Right cardiac atrium (tissue), 5 donors: ENCODE data around the gene ZNF408. TPM values are rescaled to one million over a fixed set of nuclear protein-coding genes. Genes with fewer than 3 reads are reported as not detected.

Source experiments
- ATAC-seq, 2 donors: fragments of 200-7000 bp; cut with Tn5 transposase; one replicate each; pipeline versions ENCODE4 v1.8.0 to v1.9.1; 2020; ENCODE audit warnings: moderate library complexity in 2 of 2, mild to moderate bottlenecking in 1 of 2
- DNase-seq, 3 donors: peaks; one replicate each; pipeline ENCODE4 v3.0.0-alpha.2; 2020
- H3K27ac ChIP-seq: one replicate; pipeline ENCODE4 v1.5.1; 2013; ENCODE audit warnings: mild to moderate bottlenecking, low read length, control low read depth, moderate library complexity
- H3K27me3 ChIP-seq: one replicate; pipeline ENCODE4 v1.6.1; 2013; ENCODE audit not compliant: control insufficient read depth, insufficient read depth
- H3K4me1 ChIP-seq: one replicate; pipeline ENCODE4 v1.6.1; 2013; ENCODE audit warnings: low read length; ENCODE audit not compliant: control insufficient read depth, insufficient read depth
- H3K4me3 ChIP-seq: one replicate; pipeline ENCODE4 v1.5.1; 2013; ENCODE audit warnings: low read length, control low read depth
- H3K9me3 ChIP-seq: one replicate; pipeline ENCODE4 v1.6.1; 2013; ENCODE audit warnings: low read length; ENCODE audit not compliant: control insufficient read depth
- WGBS: extraction: QIAGEN DNeasy Blood & Tissue Kit; methylation state at CpG from one replicate; pipeline ENCODE4 v1.1.7; 2013; 5-methylcytosine and 5-hydroxymethylcytosine counted together
- intact Hi-C, 4 donors: fragments of 100-400 bp; cut with DNase I; formaldehyde crosslinking; loops; one replicate each; pipeline versions ENCODE4 v1.11.0 to v1.14.0; 2022 to 2023
- polyA plus RNA-seq: library from polyadenylated mRNA; stranded (reverse); fragments of 200-250 nt; gene quantifications from one replicate; pipeline ENCODE4 v1.2.3, GENCODE V29; 2013
- total RNA-seq, 4 donors: library from RNA; stranded (reverse); fragmentation: NEBNext Ultra II Directional; extraction: Animal tissue kit (Norgen Biotek cat#: 25700); gene quantifications; one replicate each; pipeline ENCODE4 v1.2.1, GENCODE V29; 2021
- donor health status: healthy with polysubstance abuse.
- donor health status: DM: no; HTN: yes; CAD: no.
- donor health status: DM: no; HTN: no; CAD: no.
- donor health status: DM: no; HTN: yes; CAD: no; lungs with severe emphysema.
- donor health status: DM: yes; HTN: yes; CAD: no.

The ZNF408 gene
- total and polyA plus RNA-seq, 5 donors = 5.8 to 8.8 (median 6.5) TPM

GRCh38 chr11:46675949-46676348, 24.9 kb upstream of the ZNF408 start:
- 84% methylated on average over 7 of the region's 7 CpGs for WGBS
- no peaks in the 10 kb centered on the region for H3K27me3 ChIP-seq
- H3K9me3 ChIP-seq = no peaks in the 10 kb centered on the region
- H3K4me1 ChIP-seq = peaks cover 17% of the 10 kb centered on the region
- no peak for ATAC-seq
- intact Hi-C loops = no loop called here
- no peak overlapping the region for H3K4me3 ChIP-seq
- H3K27ac ChIP-seq = peak overlapping the region; percentile 96
- peak in 1 of 3 donors; percentile 53 for DNase-seq

GRCh38 chr11:46676436-46677158, 24.2 kb upstream of the ZNF408 start:
- H3K4me1 ChIP-seq = peaks cover 17% of the 10 kb centered on the region
- intact Hi-C loops = no loop called here

DNA sequence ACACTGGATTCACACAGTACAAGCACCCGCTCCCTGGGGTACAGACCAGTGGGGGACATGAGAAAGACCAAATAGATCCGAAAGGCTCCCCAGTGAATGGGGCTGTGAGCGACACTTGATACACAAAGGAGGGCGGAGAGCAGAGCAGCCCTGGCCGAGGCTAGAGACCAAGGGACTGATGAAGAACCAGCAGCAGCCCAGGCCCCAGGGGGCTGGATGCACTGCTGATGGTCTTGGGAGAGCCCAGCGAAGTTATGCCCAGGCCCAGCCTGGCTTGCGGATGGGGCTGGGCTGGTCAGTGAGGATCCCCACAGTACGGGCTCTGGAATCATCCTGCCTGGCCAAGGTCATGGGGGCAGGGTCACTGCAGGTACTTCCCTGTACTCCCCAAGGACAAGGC, 23.7 kb upstream of the ZNF408 start:
- 75% methylated on average over 8 of the region's 8 CpGs for WGBS
- no peak overlapping the region for H3K4me3 ChIP-seq
- no peaks in the 10 kb centered on the region for H3K27me3 ChIP-seq
- peaks cover 17% of the 10 kb centered on the region for H3K4me1 ChIP-seq
- intact Hi-C loops = no loop called here
- peak overlapping the region; percentile 10 for H3K27ac ChIP-seq
- ATAC-seq = no peak
- peak in 1 of 3 donors; percentile 72 for DNase-seq
- H3K9me3 ChIP-seq = no peaks in the 10 kb centered on the region

More at GRCh38 chr11:46676436-46677158, 24.2 kb upstream of the ZNF408 start:
- H3K27ac ChIP-seq = peak overlapping the region; percentile 29
- 64% methylated on average over 15 of the region's 15 CpGs for WGBS
- DNase-seq = peak in 2 of 3 donors; percentile 72 to 73
- no peaks in the 10 kb centered on the region for H3K27me3 ChIP-seq
- no peaks in the 10 kb centered on the region for H3K9me3 ChIP-seq
- ATAC-seq = no peak
- no peak overlapping the region for H3K4me3 ChIP-seq

DNA sequence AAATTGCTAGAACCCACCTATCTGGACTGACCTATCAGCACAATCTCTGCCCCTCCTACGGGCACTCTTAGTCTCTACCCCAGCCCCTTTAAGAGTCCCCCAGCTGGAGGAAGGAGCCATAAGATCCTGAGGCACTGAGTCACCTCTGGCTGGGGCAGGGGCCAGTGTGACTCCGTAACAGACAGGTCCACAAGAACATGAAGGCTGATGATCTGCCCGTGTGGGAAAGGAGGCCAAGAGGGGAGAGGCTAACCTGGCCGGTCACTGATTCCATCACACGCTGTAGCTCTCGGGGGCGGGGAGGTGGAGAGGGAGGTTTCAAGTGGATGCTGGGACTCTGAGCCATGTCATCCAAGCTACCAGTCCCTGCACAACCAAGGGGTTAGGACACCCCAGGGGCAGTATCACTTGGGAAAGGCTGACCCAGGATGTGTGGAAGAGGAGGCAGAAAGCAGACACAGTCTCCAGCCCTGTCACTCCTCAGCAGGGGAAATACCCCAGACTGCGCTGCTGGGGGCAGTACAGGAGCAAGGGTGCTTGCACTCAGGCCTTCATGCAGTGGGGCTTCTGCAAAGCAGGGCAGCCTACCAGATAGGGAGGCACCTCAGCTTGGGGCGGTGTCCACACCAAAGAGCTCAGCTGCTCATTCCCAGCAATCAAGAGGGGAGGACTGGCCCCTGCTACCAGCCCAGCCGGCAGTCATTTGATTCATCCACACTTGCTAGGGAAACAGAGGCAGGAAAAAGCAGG, 22.7 kb upstream of the ZNF408 start:
- no peak overlapping the region for H3K4me3 ChIP-seq
- ATAC-seq (no peak), DNase-seq (peak in 1 of 3 donors; percentile 45)
- WGBS = 80% methylated on average over 10 of the region's 10 CpGs
- no peaks in the 10 kb centered on the region for H3K9me3 ChIP-seq
- H3K4me1 ChIP-seq = peaks cover 17% of the 10 kb centered on the region
- H3K27ac ChIP-seq = no peak overlapping the region
- intact Hi-C loops = no loop called here
- no peaks in the 10 kb centered on the region for H3K27me3 ChIP-seq

DNA sequence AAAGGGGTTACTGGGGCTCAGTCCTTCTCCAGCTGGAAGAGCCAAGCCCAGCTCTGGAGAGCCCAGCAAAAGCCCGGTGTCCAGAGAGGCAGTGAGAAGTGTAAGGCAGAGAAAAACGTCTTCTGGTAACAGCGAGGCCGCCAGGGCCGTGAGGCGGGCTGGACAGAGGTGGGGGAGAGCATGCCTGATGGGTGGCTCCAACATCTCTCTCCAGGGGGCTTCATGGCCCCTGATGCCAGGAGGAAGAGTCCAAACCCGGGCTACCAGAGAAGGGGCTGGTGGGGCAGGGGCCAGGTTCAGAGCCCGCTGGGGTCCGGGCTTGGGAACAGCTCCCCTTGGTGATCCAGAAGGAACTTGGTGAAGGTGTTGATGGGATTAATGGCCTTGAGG, 22.1 kb upstream of the ZNF408 start:
- DNase-seq (peak in 1 of 3 donors; percentile 25), ATAC-seq (no peak)
- no peak overlapping the region for H3K4me3 ChIP-seq
- 91% methylated on average over 9 of the region's 9 CpGs for WGBS
- no peaks in the 10 kb centered on the region for H3K27me3 ChIP-seq
- no peaks in the 10 kb centered on the region for H3K9me3 ChIP-seq
- peaks cover 17% of the 10 kb centered on the region for H3K4me1 ChIP-seq
- intact Hi-C loops = no loop called here
- H3K27ac ChIP-seq = no peak overlapping the region

DNA sequence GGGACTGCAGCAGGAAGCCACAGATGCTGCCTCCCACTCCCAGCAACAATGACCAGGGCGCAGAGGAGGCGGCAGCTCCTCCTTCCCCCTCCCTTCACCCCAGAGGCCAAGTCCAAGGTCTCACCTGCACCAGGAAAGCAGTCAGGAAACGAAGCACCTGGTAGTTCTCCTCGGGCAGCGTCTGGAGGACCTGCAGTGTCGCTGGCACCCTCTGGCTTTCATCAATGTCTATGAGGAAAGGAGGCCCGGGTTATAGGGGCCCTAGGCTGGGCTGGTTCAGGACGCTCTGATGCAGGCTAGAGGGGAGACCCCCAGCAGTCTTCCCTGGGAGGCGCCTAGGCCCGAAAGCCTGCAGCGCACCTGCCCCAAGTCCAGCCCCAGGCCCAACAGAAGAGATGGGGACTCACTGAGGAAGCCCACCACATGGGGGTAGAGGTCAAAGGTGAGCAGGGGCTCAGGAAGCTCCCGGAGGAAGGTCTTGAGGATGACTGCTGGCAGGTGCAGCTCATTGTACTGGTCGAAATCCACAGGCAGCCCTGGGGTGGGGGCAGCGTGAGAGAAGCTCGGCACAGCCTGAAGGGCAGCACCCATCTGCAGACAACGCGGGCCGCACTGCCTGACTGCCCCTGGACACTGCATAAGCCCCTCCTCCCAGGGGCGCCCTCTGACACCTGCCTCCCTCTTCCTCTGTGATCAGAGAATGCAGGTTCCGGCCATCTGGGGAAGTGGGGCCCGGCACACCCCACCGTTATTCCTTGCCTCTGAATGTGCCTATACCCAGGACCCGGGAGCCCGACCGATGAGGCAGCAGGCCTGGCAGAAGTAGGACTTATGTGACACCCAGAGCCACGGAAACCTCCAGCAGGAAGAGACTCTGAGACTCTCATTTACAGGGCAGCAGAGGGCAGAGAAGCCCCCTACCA, 21.3 kb upstream of the ZNF408 start:
- ATAC-seq (no peak), DNase-seq (peak in 1 of 3 donors; percentile 43)
- H3K9me3 ChIP-seq = no peaks in the 10 kb centered on the region
- 89% methylated on average over 26 of the region's 26 CpGs for WGBS
- peaks cover 17% of the 10 kb centered on the region for H3K4me1 ChIP-seq
- H3K4me3 ChIP-seq = no peak overlapping the region
- no peaks in the 10 kb centered on the region for H3K27me3 ChIP-seq
- intact Hi-C loops = no loop called here
- H3K27ac ChIP-seq = no peak overlapping the region

- Histone ChIP-seq H3K27ac (no peak overlapping the region), H3K4me1 (peaks cover 11% of the 10 kb centered on the region), H3K9me3 (no peaks in the 10 kb centered on the region), H3K27me3 (no peaks in the 10 kb centered on the region), H3K4me3 (no peak overlapping the region)
- 89% methylated on average over 21 of the region's 21 CpGs for WGBS
- no peak for ATAC-seq
- intact Hi-C loops = no loop called here
- peak in 1 of 3 donors; percentile 40 for DNase-seq
Measured at GRCh38 chr11:46680164-46680760, 20.6 kb upstream of the ZNF408 start.

DNA sequence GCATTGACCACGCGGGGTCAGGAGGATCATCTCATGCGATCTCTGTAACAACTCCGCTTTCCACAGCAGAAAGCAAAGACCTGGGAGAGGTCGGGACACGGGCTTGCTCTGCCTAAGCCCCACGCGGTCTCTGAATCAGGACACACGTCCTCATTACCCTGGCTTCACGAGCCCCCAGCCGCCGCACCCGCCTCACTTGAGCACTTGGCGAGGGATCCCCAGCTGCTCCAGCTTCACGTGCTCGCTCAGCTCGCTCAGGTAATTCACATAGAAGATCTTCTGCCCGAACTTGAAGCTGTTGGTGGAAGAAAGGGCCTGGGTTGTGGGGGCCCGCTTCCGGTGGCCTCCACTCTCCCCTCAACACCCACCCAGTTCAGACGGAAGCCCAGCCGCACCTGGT, 20.0 kb upstream of the ZNF408 start:
- Histone ChIP-seq H3K4me1 (peaks cover 6% of the 10 kb centered on the region), H3K27ac (no peak overlapping the region), H3K9me3 (no peaks in the 10 kb centered on the region), H3K27me3 (no peaks in the 10 kb centered on the region), H3K4me3 (no peak overlapping the region)
- ATAC-seq (no peak), DNase-seq (peak in 1 of 3 donors; percentile 33)
- 91% methylated on average over 22 of the region's 22 CpGs for WGBS
- intact Hi-C loops = no loop called here

DNA sequence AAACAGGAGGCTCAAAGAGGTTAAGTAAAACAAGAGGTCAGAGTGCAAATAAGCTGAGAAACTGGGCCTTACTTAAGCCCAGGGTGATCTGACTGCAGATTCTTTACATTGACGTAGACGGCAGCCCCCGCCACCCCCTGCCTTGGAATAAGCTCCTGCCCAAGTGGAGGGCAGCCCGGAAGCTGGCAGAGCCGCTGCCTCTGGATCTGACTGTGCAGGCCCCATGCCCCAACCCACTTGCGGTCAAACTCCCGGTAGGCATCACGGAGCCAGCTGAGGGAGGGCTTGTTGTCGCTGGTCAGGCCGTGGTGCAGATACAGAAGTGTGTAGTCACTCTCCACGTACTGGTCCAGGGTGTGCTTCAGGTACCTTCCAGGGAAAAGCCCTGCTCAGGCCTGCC, 19.0 kb upstream of the ZNF408 start:
- H3K4me1 ChIP-seq = peaks cover 5% of the 10 kb centered on the region
- 91% methylated on average over 11 of the region's 11 CpGs for WGBS
- H3K4me3 ChIP-seq = no peak overlapping the region
- H3K9me3 ChIP-seq = no peaks in the 10 kb centered on the region
- DNase-seq (peak in 2 of 3 donors; percentile 54 to 56), ATAC-seq (no peak)
- H3K27me3 ChIP-seq = no peaks in the 10 kb centered on the region
- no peak overlapping the region for H3K27ac ChIP-seq
- intact Hi-C loops = no loop called here
